ENCODE measurements around the gene RFTN1. TPM values are rescaled to one million over a fixed set of nuclear protein-coding genes. Genes with fewer than 3 reads are reported as not detected.

The RFTN1 gene
- total and polyA plus RNA-seq, 2 donors from 2014 or later: 15.3 to 34.1 TPM

DNA sequence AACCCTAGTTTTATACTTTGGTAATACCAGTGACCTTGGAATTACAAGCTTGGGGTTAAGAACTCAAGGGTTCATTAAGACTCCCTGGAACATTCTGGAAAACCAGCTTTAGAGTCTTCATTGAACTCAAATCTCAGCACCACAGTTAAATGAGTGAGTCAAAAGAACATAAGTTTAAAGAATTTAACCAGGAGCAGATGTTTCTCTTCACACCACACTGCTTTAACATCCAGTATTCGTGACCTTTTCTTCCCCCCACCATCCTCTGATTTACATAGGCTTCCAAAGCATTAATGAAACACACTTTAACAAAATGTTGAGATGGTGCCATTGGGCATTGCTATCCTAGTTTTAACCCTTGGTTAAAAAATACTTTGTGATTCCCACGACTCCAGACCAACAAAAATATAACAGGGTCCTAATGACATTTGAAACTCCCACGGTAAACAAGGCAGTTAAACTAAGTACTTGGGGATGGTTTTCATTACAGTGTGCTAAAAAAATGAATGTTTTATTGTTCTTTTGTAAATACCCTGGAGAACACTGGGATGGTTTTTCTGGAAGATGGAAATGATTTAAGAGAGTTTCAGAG is 124.6 kb downstream of the RFTN1 start:
- Histone ChIP-seq H3K4me3 (ENCODE audit: low read length in 3 of 3) (no peak overlapping the region), H3K9ac (ENCODE audit: low read length in 3 of 3) (no peak overlapping the region), H3K4me1 (ENCODE audit: control insufficient read depth in 2 of 3, insufficient read depth in 2 of 3, low read depth in 1 of 3, low read length in 3 of 3) (peaks cover 0 to 7% (median 0%) of the 10 kb centered on the region in 3 donors), H3K36me3 (ENCODE audit: control insufficient read depth in 2 of 3, insufficient read depth in 3 of 3, low read length in 3 of 3) (no peaks in the 10 kb centered on the region), H3K9me3 (ENCODE audit: control insufficient read depth in 2 of 3, insufficient read depth in 1 of 3, low read length in 3 of 3) (no peaks in the 10 kb centered on the region), H3K27ac (ENCODE audit: low read depth in 2 of 2, low read length in 2 of 2) (no peak overlapping the region), H3K27me3 (ENCODE audit: control insufficient read depth, insufficient read depth, low read length) (no peaks in the 10 kb centered on the region)
- no peak for FAIRE-seq
- no peak for TF ChIP-seq CTCF (IDR thresholded peaks at IDR 0.05; ENCODE audit: borderline replicate concordance, extremely low read depth, insufficient read depth)
- DNase-seq: peak in 2 of 5 donors; percentile 87 to 93
- intact Hi-C loops (cut with DNase I): no loop called here

DNA sequence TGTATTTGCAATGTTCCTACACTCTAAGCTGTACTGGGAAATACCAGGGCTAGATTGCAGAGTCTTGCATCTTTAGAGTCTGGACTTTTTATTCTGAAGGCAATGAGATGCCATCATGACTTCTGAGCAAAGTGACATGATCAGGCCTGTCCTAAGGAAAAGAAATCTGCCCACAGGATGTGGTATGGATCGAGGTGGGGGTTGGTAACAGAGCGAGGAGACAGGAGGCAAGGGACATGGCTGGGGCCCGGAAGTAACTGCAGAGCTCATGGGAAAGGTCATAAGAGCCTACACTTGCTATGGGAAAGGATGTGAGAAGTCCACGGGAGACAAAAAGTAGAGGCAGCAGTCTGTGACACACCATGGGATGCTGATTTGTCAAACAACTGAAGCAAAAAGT is 126.9 kb downstream of the RFTN1 start:
- H3K4me3 ChIP-seq (ENCODE audit: low read length in 3 of 3): no peak overlapping the region
- TF ChIP-seq CTCF (IDR thresholded peaks at IDR 0.05; ENCODE audit: borderline replicate concordance, extremely low read depth, insufficient read depth): no peak
- DNase-seq (no peak), FAIRE-seq (no peak)
- no peak overlapping the region for H3K27ac ChIP-seq (ENCODE audit: low read depth in 2 of 2, low read length in 2 of 2)
- no peak overlapping the region for H3K9ac ChIP-seq (ENCODE audit: low read length in 3 of 3)
- H3K36me3 ChIP-seq (ENCODE audit: control insufficient read depth in 2 of 3, insufficient read depth in 3 of 3, low read length in 3 of 3): no peaks in the 10 kb centered on the region
- peaks cover 0 to 5% (median 0%) of the 10 kb centered on the region in 3 donors for H3K4me1 ChIP-seq (ENCODE audit: control insufficient read depth in 2 of 3, insufficient read depth in 2 of 3, low read depth in 1 of 3, low read length in 3 of 3)
- intact Hi-C loops (cut with DNase I): no loop called here
- H3K9me3 ChIP-seq (ENCODE audit: control insufficient read depth in 2 of 3, insufficient read depth in 1 of 3, low read length in 3 of 3): no peaks in the 10 kb centered on the region
- no peaks in the 10 kb centered on the region for H3K27me3 ChIP-seq (ENCODE audit: control insufficient read depth, insufficient read depth, low read length)

- no peak overlapping the region for H3K27ac ChIP-seq (ENCODE audit: low read depth in 2 of 2, low read length in 2 of 2)
- intact Hi-C loops (cut with DNase I): no loop called here
- no peak overlapping the region for H3K9ac ChIP-seq (ENCODE audit: low read length in 3 of 3)
- H3K4me3 ChIP-seq (ENCODE audit: low read length in 3 of 3): no peak overlapping the region
- peaks cover 0 to 5% (median 0%) of the 10 kb centered on the region in 3 donors for H3K4me1 ChIP-seq (ENCODE audit: control insufficient read depth in 2 of 3, insufficient read depth in 2 of 3, low read depth in 1 of 3, low read length in 3 of 3)
- H3K36me3 ChIP-seq (ENCODE audit: control insufficient read depth in 2 of 3, insufficient read depth in 3 of 3, low read length in 3 of 3): no peaks in the 10 kb centered on the region
- H3K27me3 ChIP-seq (ENCODE audit: control insufficient read depth, insufficient read depth, low read length): no peaks in the 10 kb centered on the region
- FAIRE-seq (no peak), DNase-seq (no peak)
- no peak for TF ChIP-seq CTCF (IDR thresholded peaks at IDR 0.05; ENCODE audit: borderline replicate concordance, extremely low read depth, insufficient read depth)
- H3K9me3 ChIP-seq (ENCODE audit: control insufficient read depth in 2 of 3, insufficient read depth in 1 of 3, low read length in 3 of 3): no peaks in the 10 kb centered on the region
Observed at GRCh38 chr3:16385151-16385550, 128.3 kb downstream of the RFTN1 start.

DNA sequence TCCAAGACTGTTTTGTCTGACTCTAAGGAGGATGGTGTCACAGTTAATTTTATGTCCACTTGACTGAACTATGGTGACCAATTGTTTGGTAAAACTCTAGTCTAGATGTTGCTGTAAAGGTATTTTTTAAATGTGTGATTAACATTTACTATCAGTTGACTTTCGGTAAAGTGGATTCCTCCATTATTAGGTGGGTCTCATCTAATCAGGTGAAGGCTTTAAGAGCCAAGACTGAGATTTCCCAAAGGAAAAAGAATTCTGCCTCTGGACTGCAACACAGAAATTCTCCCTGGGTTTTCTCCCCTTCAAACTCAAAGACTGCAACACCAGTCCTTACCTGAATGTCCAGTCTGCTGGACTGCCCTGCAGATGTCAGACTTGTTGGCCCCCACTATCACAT is 129.6 kb downstream of the RFTN1 start:
- Histone ChIP-seq H3K4me1 (ENCODE audit: control insufficient read depth in 2 of 3, insufficient read depth in 2 of 3, low read depth in 1 of 3, low read length in 3 of 3) (peaks cover 0 to 5% (median 0%) of the 10 kb centered on the region in 3 donors), H3K9me3 (ENCODE audit: control insufficient read depth in 2 of 3, insufficient read depth in 1 of 3, low read length in 3 of 3) (no peaks in the 10 kb centered on the region), H3K27me3 (ENCODE audit: control insufficient read depth, insufficient read depth, low read length) (no peaks in the 10 kb centered on the region), H3K27ac (ENCODE audit: low read depth in 2 of 2, low read length in 2 of 2) (no peak overlapping the region), H3K36me3 (ENCODE audit: control insufficient read depth in 2 of 3, insufficient read depth in 3 of 3, low read length in 3 of 3) (no peaks in the 10 kb centered on the region), H3K9ac (ENCODE audit: low read length in 3 of 3) (no peak overlapping the region), H3K4me3 (ENCODE audit: low read length in 3 of 3) (no peak overlapping the region)
- intact Hi-C loops (cut with DNase I): no loop called here
- TF ChIP-seq CTCF (IDR thresholded peaks at IDR 0.05; ENCODE audit: borderline replicate concordance, extremely low read depth, insufficient read depth): no peak
- DNase-seq: no peak
- FAIRE-seq: no peak
